ENCODE measurements around the gene ZBTB48. TPM values are rescaled to one million over a fixed set of nuclear protein-coding genes. Genes with fewer than 3 reads are reported as not detected.

The ZBTB48 gene
- total RNA-seq (2022; extraction: Qiagen RNA extraction; ENCODE audit: low read depth), result 12.2 to 16.4 TPM (median 13.7 TPM) in 5 replicates

DNA sequence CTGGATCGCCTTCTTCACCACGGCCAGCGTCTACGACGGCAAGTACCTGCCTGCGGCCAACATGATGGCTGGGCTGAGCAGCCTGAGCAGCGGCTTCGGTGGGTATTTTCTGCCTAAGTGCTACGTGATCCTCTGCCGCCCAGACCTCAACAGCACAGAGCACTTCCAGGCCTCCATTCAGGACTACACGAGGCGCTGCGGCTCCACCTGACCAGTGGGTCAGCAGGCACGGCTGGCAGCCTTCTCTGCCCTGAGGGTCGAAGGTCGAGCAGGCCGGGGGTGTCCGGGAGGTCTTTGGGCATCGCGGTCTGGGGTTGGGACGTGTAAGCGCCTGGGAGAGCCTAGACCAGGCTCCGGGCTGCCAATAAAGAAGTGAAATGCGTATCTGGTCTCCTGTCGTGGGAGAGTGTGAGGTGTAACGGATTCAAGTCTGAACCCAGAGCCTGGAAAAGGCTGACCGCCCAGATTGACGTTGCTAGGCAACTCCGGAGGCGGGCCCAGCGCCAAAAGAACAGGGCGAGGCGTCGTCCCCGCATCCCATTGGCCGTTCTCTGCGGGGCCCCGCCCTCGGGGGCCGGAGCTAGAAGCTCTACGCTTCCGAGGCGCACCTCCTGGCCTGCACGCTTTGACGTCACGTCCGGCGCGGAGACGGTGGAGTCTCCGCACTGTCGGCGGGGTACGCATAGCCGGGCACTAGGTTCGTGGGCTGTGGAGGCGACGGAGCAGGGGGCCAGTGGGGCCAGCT, at the start of gene ZBTB48:
Gene ZBTB48, plus strand, starts transcription at position 621 of the 745 bp plus-strand sequence. CDS start 616 bp downstream, outside the sequence.

DNA sequence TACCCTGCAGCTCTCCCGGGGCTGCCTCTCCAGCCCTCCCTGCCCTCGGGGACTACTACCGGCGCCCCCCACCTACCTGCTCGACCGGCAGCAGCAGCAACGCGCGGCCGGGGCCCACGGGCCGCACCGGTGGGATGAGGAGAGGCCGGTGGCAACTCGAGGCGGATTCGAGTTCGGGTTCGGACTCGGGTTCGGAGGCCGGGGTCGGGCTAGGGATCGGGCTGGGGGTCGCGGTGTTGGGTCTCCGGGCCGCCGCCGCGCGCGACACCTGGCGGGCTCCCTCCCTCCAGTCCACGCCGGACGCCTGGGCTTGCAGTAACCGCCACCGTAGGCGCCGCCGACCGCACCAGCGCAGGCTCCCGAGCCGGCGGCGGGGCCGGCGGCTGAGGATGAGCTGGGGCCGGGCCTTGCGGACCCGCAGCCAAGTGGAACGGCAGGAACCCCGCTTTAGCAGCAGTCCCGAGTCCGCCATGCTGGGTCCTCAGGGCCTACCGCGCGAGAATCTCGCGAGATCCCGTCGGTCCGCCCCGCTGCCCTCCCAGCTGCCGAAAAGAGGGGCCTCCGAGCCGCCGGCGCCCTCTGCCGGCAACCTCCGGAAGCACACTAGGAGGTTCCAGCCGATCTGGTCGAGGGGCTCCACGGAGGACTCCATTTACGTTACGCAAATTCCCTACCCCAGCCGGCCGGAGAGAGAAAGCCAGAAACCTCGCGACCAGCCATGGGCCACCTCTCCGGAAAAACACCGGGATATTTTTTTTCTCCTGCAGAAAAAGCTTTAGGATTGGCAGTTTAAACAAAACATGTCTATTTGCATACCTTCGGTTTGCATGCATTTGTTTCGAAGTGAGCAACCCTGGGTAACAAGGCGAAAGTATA, 25.5 kb upstream of the ZBTB48 start, which contains the start of gene NOL9:
Gene NOL9, minus strand, starts transcription at position 483 of the 876 bp plus-strand sequence. Its CDS starts 11 bp downstream, at position 472.

DNA sequence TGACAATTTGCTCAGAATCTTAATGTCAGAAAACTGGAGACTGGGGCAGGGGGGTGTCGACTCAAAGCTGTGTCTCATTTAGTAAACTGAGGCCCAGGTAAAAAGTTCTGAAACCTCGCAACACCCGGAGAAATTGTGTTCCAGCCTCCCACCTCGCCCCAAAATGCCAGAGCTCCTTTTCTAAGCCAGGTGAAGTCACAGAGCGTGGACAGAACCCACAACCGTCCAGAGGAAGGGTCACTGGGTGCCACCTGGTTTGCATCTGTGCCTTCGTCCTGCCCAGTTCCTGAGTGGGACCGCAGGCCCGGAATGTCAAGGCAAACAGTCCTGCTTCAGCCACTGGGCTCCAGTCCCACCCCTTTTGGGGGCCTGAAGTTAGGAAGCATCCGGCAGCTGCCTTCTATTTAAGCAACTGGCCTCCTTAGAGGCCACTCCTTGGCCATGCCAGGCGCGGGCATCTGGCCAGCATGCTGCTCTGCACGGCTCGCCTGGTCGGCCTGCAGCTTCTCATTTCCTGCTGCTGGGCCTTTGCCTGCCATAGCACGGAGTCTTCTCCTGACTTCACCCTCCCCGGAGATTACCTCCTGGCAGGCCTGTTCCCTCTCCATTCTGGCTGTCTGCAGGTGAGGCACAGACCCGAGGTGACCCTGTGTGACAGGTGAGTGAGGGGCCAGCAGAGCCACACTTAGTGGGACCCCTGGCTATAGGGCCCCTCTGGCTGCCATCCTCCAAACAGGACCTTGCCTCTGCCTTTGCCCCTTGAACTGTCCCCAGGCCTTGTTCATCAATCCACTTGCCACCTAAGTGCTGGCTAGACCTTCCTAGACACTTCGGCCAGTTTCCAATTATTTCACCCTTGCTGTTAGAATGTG, 24.7 kb upstream of the ZBTB48 start, which contains the start of gene TAS1R1:
Gene TAS1R1, plus strand, starts transcription at position 401 of the 872 bp plus-strand sequence. Its CDS starts 67 bp downstream, at position 468.

DNA sequence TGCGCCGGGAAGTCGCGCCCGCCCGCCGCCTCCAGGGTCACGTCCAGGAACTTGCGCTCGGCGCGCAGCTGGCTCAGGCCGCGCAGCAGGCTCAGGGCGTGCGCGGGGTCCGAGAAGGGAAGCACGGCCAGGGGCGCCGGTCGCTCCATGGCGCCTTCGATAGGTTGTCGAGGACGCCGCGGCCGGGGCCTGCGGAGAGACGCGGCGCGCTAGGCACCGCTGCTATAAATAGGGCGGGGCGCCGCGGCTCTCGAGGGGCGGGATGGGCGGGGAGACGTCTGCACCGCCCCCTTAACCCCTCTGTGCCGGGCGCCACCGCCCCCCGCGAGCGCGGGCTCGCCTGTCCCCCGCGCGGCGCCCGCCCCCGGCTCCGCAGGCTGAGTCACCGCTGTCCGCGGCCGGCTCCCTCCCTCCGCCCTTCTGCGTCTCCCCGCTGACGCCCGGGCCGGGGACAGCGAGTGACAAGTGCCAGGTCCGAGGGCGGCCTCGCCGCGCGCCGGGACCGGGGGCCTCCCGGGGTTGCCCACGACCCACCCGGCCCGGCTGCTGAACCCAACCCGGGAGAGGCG, 23.0 kb downstream of the ZBTB48 start, which contains the start of gene KLHL21:
Gene KLHL21, minus strand, starts transcription at position 201 of the 569 bp plus-strand sequence. Its CDS starts 52 bp downstream, at position 149.

DNA sequence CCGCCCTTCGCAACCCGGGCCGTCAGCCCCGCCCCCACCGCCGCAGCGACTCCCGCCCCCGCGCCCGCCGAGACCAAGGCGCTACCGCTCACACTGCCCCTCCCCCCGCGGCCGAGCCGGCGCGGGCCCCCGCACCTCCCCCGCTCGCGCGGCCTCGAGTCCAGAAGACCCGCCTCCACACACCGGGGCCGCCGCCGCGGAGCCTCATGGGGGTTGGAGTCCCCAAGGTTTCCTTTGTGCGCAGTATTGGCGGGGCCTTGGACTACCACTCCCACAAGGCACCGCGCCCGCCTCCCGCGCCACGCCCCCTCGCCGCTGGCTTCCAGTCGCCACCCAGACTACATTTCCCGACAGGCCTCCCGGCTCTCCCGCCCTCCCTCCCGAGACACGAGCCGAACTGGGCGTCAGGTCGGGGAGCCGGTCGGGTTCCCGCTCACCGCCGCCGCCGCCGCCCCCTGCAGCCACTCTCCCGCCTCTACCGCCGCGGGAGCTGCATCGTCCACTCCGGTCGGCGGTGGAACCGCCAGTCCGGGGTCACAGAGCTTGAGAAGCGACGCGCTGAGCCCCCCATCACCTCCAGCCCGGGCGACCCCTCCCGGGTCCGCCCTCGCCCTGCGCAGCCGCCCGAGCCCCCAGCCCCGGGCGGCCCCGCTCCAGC, 33.7 kb downstream of the ZBTB48 start, which contains the start of gene PHF13:
Gene PHF13, plus strand, starts transcription at position 371 of the 658 bp plus-strand sequence. CDS start 336 bp downstream, outside the sequence.

DNA sequence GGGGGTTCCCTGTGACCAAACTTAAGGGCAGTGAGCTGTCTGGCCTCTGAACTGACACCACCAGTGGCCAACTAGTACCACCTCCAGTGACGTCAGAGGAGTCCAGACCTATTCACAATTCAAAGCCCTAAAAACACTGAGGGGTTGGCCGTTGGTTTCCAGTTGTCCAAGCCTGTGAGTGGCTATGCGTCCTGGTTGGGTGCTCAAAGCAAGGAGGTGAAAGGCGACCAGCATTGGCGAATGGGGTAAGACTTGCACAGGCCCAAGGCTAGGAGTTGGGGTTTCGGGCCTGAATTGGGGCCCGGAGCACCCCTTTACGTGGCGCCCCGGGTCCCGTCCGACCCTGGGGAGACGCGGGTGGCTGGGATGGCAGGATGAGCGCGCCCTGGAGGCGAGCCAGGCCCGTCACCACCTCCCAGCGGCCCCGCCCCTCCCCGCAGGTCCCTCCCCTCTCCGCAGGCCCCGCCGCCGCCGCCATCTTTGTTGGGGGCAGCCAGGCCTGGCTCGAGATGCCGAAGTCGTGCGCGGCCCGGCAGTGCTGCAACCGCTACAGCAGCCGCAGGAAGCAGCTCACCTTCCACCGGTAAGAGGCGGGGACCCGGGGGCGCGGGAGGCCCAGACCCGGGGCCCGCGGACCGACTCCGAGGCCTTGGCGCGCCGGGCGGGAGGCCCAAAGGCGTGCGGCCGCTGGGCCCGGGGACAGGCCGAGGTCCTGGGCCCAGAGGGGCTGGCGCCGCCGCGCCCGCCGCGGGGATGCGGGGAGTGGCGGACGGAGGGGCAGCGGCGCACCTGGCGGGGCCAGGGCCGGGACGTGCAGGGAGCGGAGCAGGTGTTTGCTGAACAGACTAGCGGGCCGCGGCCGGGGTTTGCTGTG, 45.2 kb downstream of the ZBTB48 start, which contains the start of gene THAP3:
Gene THAP3, plus strand, starts transcription at position 159 of the 874 bp plus-strand sequence. Its CDS starts 351 bp downstream, at position 510.

Other genes starting within 250 kb of the ZBTB48 start
- 56.2 to 75.5 TPM (median 71.0 TPM) in 5 replicates for gene ACOT7, start 186.2 kb upstream of the ZBTB48 start, total RNA-seq (2022; extraction: Qiagen RNA extraction; ENCODE audit: low read depth)
- 2.1 to 4.3 TPM (median 3.1 TPM) in 5 replicates for gene HES2, start 160.1 kb upstream of the ZBTB48 start, total RNA-seq (2022; extraction: Qiagen RNA extraction; ENCODE audit: low read depth)
- 0.37 to 0.79 TPM (median 0.58 TPM) in 4 of 5 replicates, not detected in the other for gene ESPN, start 155.2 kb upstream of the ZBTB48 start, total RNA-seq (2022; extraction: Qiagen RNA extraction; ENCODE audit: low read depth)
- gene TNFRSF25, start 113.8 kb upstream of the ZBTB48 start, total RNA-seq (2022; extraction: Qiagen RNA extraction; ENCODE audit: low read depth), result 2.9 to 3.9 TPM (median 3.7 TPM) in 5 replicates
- gene PLEKHG5, start 88.3 kb upstream of the ZBTB48 start, total RNA-seq (2022; extraction: Qiagen RNA extraction; ENCODE audit: low read depth), result 2.4 to 4.1 TPM (median 3.9 TPM) in 5 replicates
- gene NOL9, start 25.5 kb upstream of the ZBTB48 start, total RNA-seq (2022; extraction: Qiagen RNA extraction; ENCODE audit: low read depth), result 3.8 to 6.0 TPM (median 5.4 TPM) in 5 replicates
- gene TAS1R1, start 24.7 kb upstream of the ZBTB48 start, total RNA-seq (2022; extraction: Qiagen RNA extraction; ENCODE audit: low read depth), result not detected in 5 replicates
- gene KLHL21, start 22.9 kb downstream of the ZBTB48 start, total RNA-seq (2022; extraction: Qiagen RNA extraction; ENCODE audit: low read depth), result 25.1 to 37.1 TPM (median 27.9 TPM) in 5 replicates
- 8.4 to 11.6 TPM (median 10.4 TPM) in 5 replicates for gene PHF13, start 33.7 kb downstream of the ZBTB48 start, total RNA-seq (2022; extraction: Qiagen RNA extraction; ENCODE audit: low read depth)
- gene THAP3, start 44.9 kb downstream of the ZBTB48 start, total RNA-seq (2022; extraction: Qiagen RNA extraction; ENCODE audit: low read depth), result 14.5 to 19.5 TPM (median 19.1 TPM) in 5 replicates
- gene DNAJC11, start 121.8 kb downstream of the ZBTB48 start, total RNA-seq (2022; extraction: Qiagen RNA extraction; ENCODE audit: low read depth), result 34.9 to 38.2 TPM (median 36.8 TPM) in 5 replicates
- 63.7 to 75.6 TPM (median 69.4 TPM) in 5 replicates for gene CAMTA1, start 205.5 kb downstream of the ZBTB48 start, total RNA-seq (2022; extraction: Qiagen RNA extraction; ENCODE audit: low read depth)

Measured in A549 treated with DMSO at 1 μM for 4 hours (cell line).